ENCODE data around the gene UTP4. TPM values are rescaled to one million over a fixed set of nuclear protein-coding genes. Genes with fewer than 3 reads are reported as not detected.
"Not testable (repeated sequence)": the region's sequence is repeated elsewhere in the genome, so short reads cannot be mapped to it uniquely, and the experiment has no call there.

UTP4 gene
- polyA plus RNA-seq, 4 donors = 6.3 to 25.7 (median 19.1) TPM

DNA sequence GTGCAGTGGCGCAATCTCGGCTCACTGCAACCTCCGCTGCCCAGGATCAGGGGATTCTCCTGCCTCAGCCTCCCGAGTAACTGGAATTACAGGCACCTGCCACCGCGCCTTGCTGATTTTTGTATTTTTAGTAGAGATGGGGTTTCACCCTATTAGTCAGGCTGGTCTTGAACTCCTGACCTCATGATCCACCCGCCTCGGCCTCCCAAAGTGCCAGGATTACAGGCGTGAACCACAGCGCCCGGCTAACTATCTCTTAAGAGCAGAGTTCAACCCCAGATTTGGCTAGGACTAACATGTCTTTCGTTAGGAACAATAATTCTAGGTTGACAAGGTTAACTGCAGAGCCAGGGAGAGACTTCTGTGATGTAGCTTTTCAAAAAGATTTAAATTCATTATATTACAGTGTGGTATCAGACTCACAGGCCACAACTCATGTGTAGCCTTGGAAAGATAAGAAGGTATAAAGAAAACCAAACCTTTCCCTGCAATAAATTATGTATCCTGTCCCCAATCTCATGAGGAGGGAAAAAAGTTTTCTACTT lies 4.4 kb upstream of the UTP4 start:
- Histone ChIP-seq H3K27ac (ENCODE audit: low read depth in 1 of 3, low read length in 2 of 3) (no peak overlapping the region), H3K4me1 (ENCODE audit: control insufficient read depth in 3 of 3, insufficient read depth in 2 of 3, low read depth in 1 of 3, low read length in 2 of 3) (peaks cover 0 to 6% (median 2%) of the 10 kb centered on the region in 3 donors), H3K27me3 (ENCODE audit: control insufficient read depth in 3 of 3, insufficient read depth in 3 of 3, low read length in 3 of 3) (no peaks in the 10 kb centered on the region), H3K4me3 (ENCODE audit: low read depth in 1 of 3, low read length in 3 of 3) (no peak overlapping the region), H3K36me3 (ENCODE audit: control insufficient read depth in 3 of 3, insufficient read depth in 2 of 3, low read depth in 1 of 3, low read length in 3 of 3) (peaks cover 0 to 16% (median 2%) of the 10 kb centered on the region in 3 donors), H3K9me3 (ENCODE audit: control insufficient read depth in 2 of 2, insufficient read depth in 1 of 2, low read depth in 1 of 2, low read length in 1 of 2) (no peaks in the 10 kb centered on the region)
- DNase-seq (peak in 1 of 2 donors; percentile 25), FAIRE-seq (no peak)
- WGBS, 3 donors = 55 to 80% (median 76%) methylated on average over 12 of the region's 12 CpGs

DNA sequence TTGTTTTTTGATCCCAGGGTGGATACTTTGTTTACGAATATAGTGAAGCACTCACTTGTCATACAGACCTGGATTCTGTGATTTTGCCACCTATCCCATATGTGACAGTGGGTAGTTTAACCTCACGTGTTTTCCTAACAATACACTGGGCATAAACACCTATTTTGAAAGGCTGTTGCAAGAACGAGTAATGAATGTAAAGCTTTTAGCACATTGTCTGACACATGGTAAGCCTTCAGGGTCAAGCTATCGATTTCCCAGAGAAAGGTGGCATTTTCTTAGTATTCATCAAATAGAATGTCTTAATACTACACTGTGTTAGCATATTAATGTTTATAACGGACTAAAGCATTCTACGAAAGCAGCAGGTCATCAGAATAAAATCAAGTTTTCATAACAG lies 2.0 kb upstream of the UTP4 start:
- Histone ChIP-seq H3K9me3 (ENCODE audit: control insufficient read depth in 2 of 2, insufficient read depth in 1 of 2, low read depth in 1 of 2, low read length in 1 of 2) (no peaks in the 10 kb centered on the region), H3K27me3 (ENCODE audit: control insufficient read depth in 3 of 3, insufficient read depth in 3 of 3, low read length in 3 of 3) (no peaks in the 10 kb centered on the region), H3K36me3 (ENCODE audit: control insufficient read depth in 3 of 3, insufficient read depth in 2 of 3, low read depth in 1 of 3, low read length in 3 of 3) (peaks cover 0 to 10% (median 2%) of the 10 kb centered on the region in 3 donors), H3K4me1 (ENCODE audit: control insufficient read depth in 3 of 3, insufficient read depth in 2 of 3, low read depth in 1 of 3, low read length in 2 of 3) (peaks cover 2 to 9% (median 8%) of the 10 kb centered on the region in 3 donors), H3K27ac (ENCODE audit: low read depth in 1 of 3, low read length in 2 of 3) (no peak overlapping the region), H3K4me3 (ENCODE audit: low read depth in 1 of 3, low read length in 3 of 3) (no peak overlapping the region)
- DNase-seq (no peak), FAIRE-seq (no peak)
- WGBS, 3 donors = 65 to 73% (median 68%) methylated on average over 6 of the region's 6 CpGs

DNA sequence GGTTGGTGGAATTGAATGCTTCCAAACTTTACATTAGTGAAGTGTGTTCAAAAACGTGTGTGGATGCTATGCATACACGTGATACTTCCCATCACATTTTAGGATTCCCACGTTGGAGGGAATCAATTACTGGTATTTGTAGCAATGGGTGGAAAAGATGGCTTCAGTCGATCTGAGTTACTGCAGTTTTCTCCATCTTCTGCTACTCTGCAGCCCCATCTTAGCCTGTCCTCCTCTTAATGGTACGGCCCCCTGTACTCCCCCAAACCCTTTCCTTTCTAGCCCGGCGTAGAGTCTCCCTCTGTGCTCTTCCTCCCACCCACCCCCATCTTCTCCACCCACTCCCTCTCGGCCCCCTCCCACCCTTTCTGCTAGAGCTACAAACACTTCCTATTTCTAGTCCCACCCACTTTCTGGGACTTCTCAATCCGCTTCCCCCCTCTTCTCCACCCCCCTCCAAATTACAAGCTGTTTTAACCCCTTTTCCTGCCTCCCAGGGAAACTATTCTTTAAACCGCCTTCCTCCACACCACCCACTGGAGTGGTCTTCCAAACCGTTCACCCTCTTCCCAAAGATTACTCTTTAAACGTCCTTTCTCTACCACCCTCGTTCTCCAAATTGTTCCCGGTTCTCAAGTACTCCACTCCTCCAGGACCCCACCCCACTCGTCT lies 1.1 kb upstream of the UTP4 start:
- Histone ChIP-seq H3K9me3 (ENCODE audit: control insufficient read depth in 2 of 2, insufficient read depth in 1 of 2, low read depth in 1 of 2, low read length in 1 of 2) (no peaks in the 10 kb centered on the region), H3K4me1 (ENCODE audit: control insufficient read depth in 3 of 3, insufficient read depth in 2 of 3, low read depth in 1 of 3, low read length in 2 of 3) (peaks cover 2 to 9% (median 8%) of the 10 kb centered on the region in 3 donors), H3K4me3 (ENCODE audit: low read depth in 1 of 3, low read length in 3 of 3) (peak overlapping the region; percentile 84 to 99 (median 85)), H3K36me3 (ENCODE audit: control insufficient read depth in 3 of 3, insufficient read depth in 2 of 3, low read depth in 1 of 3, low read length in 3 of 3) (peaks cover 0 to 15% (median 2%) of the 10 kb centered on the region in 3 donors), H3K27me3 (ENCODE audit: control insufficient read depth in 3 of 3, insufficient read depth in 3 of 3, low read length in 3 of 3) (no peaks in the 10 kb centered on the region), H3K27ac (ENCODE audit: low read depth in 1 of 3, low read length in 2 of 3) (peak overlapping the region; percentile 75 to 95 (median 86))
- DNase-seq (no peak), FAIRE-seq (no peak)
- whole genome bisulfite sequencing, 3 donors = 2 to 3% (median 2%) methylated on average over 13 to 15 of the region's 15 CpGs

DNA sequence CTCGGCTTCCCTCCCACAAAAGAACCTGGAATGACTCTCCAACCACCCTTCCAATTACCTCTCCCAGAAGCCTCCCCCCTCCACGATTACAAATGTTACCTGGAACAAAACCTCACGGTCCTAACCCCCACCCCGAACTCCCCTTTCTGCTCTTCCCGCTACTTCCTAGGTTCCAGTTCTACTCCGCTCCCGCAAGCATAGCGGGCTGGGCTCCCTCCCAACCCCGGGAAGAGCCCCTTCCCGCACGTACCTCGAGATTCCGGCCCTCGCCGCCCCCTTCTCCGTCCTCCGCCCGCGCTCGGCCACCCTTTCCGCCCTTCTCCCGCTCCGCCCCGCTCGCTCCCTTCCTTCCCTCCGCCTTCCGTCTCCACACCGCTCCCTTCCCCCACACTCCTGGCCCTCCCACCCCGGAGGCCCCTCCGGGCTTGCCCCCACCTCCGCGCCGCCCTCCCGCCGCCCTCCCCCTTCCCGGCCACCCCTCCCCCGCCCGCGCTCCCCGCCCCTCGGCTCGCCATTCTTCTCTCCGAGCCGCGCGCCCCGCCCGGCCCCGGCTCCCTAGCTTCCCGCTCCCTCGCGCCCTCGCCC lies 518 bp upstream of the UTP4 start:
- 0 to 1% (median 1%) methylated on average over 31 to 53 of the region's 53 CpGs for WGBS, 3 donors
- Histone ChIP-seq H3K9me3 (ENCODE audit: control insufficient read depth in 2 of 2, insufficient read depth in 1 of 2, low read depth in 1 of 2, low read length in 1 of 2) (no peaks in the 10 kb centered on the region), H3K27me3 (ENCODE audit: control insufficient read depth in 3 of 3, insufficient read depth in 3 of 3, low read length in 3 of 3) (no peaks in the 10 kb centered on the region), H3K4me1 (ENCODE audit: control insufficient read depth in 3 of 3, insufficient read depth in 2 of 3, low read depth in 1 of 3, low read length in 2 of 3) (peaks cover 2 to 9% (median 8%) of the 10 kb centered on the region in 3 donors), H3K36me3 (ENCODE audit: control insufficient read depth in 3 of 3, insufficient read depth in 2 of 3, low read depth in 1 of 3, low read length in 3 of 3) (peaks cover 0 to 18% (median 2%) of the 10 kb centered on the region in 3 donors), H3K27ac (ENCODE audit: low read depth in 1 of 3, low read length in 2 of 3) (peak overlapping the region; percentile 86 to 95 (median 88)), H3K4me3 (ENCODE audit: low read depth in 1 of 3, low read length in 3 of 3) (peak overlapping the region; percentile 84 to 99 (median 85))
- FAIRE-seq (no peak), DNase-seq (peak; percentile 55 to 94)

DNA sequence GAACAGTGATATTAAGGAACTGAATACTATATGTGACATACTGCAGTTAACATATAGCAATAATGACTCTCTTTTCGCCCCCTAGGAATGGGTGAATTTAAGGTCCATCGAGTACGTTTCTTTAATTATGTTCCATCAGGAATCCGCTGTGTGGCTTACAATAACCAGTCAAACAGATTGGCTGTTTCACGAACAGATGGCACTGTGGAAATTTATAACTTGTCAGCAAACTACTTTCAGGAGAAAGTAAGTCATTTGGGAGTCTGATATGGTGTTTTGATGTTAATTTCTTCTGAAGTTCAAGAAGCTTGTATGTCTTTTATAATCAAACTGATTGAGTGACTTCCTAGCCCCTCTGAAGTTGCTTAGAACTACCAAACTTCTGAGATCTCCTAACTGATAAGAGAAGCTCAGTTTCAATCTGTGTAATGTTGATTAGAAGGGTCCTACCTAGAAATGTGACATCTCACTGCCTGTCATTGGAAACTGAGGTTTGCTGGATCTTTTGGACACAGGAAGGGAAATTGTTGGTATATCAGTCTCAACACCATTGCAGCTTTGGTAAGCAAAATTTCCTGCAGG lies 1.0 kb downstream of the UTP4 start:
- peak in 1 of 2 donors; percentile 16 for DNase-seq
- Histone ChIP-seq H3K27ac (ENCODE audit: low read depth in 1 of 3, low read length in 2 of 3) (no peak overlapping the region), H3K4me3 (ENCODE audit: low read depth in 1 of 3, low read length in 3 of 3) (peak overlapping the region; percentile 84 to 99 (median 85)), H3K27me3 (ENCODE audit: control insufficient read depth in 3 of 3, insufficient read depth in 3 of 3, low read length in 3 of 3) (no peaks in the 10 kb centered on the region), H3K9me3 (ENCODE audit: control insufficient read depth in 2 of 2, insufficient read depth in 1 of 2, low read depth in 1 of 2, low read length in 1 of 2) (no peaks in the 10 kb centered on the region), H3K36me3 (ENCODE audit: control insufficient read depth in 3 of 3, insufficient read depth in 2 of 3, low read depth in 1 of 3, low read length in 3 of 3) (peaks cover 0 to 21% (median 3%) of the 10 kb centered on the region in 3 donors), H3K4me1 (ENCODE audit: control insufficient read depth in 3 of 3, insufficient read depth in 2 of 3, low read depth in 1 of 3, low read length in 2 of 3) (peaks cover 2 to 9% (median 8%) of the 10 kb centered on the region in 3 donors)
- FAIRE-seq = no peak
- 11 to 30% (median 25%) methylated on average over 5 of the region's 5 CpGs for WGBS, 3 donors

DNA sequence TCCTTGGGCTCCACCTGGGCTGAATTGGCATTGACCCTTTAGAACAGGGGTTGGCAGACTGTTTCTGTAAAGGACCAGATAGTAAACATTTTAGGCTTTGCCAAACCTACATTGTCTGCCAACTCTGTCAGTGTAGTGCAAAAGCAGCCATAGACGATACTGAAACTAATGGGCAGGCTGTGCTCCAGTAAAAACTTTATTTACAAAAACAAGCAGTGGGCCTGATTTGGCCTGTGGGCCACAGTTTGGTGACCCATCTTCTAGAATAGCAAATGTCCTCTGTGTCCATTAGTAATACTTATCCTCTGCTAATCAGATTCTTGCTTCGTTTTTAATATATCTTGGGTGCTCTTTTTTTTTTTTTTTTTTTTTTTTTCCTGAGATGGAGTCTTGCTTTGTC lies 6.2 kb downstream of the UTP4 start:
- no peaks in the 10 kb centered on the region for H3K9me3 ChIP-seq (ENCODE audit: control insufficient read depth in 2 of 2, insufficient read depth in 1 of 2, low read depth in 1 of 2, low read length in 1 of 2)
- H3K27me3 ChIP-seq (ENCODE audit: control insufficient read depth in 3 of 3, insufficient read depth in 3 of 3, low read length in 3 of 3) = no peaks in the 10 kb centered on the region
- H3K27ac ChIP-seq (ENCODE audit: low read depth in 1 of 3, low read length in 2 of 3) = no peak overlapping the region
- no peak for DNase-seq
- 82 to 88% (median 87%) methylated on average over 2 of the region's 2 CpGs for WGBS, 3 donors
- no peak overlapping the region for H3K4me3 ChIP-seq (ENCODE audit: low read depth in 1 of 3, low read length in 3 of 3)
- peaks cover 3 to 50% (median 6%) of the 10 kb centered on the region in 3 donors for H3K36me3 ChIP-seq (ENCODE audit: control insufficient read depth in 3 of 3, insufficient read depth in 2 of 3, low read depth in 1 of 3, low read length in 3 of 3)
- no peak for FAIRE-seq
- H3K4me1 ChIP-seq (ENCODE audit: control insufficient read depth in 3 of 3, insufficient read depth in 2 of 3, low read depth in 1 of 3, low read length in 2 of 3) = peaks cover 0 to 8% (median 1%) of the 10 kb centered on the region in 3 donors

DNA sequence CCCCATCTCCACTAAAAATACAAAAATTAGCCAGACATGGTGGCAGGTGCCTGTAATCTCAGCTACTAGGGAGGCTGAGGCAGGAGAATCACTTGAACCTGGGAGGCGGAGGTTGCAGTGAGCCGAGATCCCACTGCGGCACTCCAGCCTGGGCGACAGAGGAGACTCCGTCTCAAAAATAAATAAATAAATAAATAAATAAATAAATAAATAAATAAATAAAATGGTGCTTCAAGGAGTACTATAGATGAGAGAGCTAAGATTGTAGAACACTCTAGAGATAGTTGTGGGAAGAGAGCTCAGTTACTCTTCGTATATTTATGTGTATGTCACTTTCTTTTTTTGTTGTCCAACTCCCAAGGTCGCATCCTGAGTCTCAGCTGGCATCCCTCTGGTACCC lies 7.0 kb downstream of the UTP4 start:
- H3K27ac ChIP-seq (ENCODE audit: low read depth in 1 of 3, low read length in 2 of 3); DNase-seq; H3K4me3 ChIP-seq (ENCODE audit: low read depth in 1 of 3, low read length in 3 of 3); FAIRE-seq; H3K4me1 ChIP-seq (ENCODE audit: control insufficient read depth in 3 of 3, insufficient read depth in 2 of 3, low read depth in 1 of 3, low read length in 2 of 3); H3K9me3 ChIP-seq (ENCODE audit: control insufficient read depth in 2 of 2, insufficient read depth in 1 of 2, low read depth in 1 of 2, low read length in 1 of 2); H3K27me3 ChIP-seq (ENCODE audit: control insufficient read depth in 3 of 3, insufficient read depth in 3 of 3, low read length in 3 of 3): not testable (repeated sequence)
- H3K36me3 ChIP-seq (ENCODE audit: control insufficient read depth in 3 of 3, insufficient read depth in 2 of 3, low read depth in 1 of 3, low read length in 3 of 3) = peaks cover 3 to 58% (median 6%) of the 10 kb centered on the region in 3 donors
- WGBS, 3 donors = 94 to 98% (median 95%) methylated on average over 7 of the region's 7 CpGs

DNA sequence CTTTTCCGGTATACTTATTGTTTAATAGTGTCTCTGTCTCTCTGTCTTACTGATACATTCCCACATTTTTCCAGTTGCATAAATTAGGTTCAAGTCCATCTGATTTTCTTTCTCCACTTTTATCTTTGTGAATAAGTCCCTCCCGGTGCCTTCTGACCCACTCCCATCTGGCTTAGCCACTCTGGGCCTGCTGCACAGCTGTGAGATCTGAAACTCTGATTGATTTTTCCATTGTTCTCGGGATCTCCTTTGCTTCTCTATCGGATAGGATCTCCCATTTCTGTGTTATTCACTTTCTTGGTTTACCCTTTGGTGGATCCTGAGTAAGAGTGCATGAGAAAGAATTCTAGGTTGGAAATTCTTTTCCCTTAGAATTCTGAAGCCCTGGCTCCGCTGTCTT lies 8.6 kb downstream of the UTP4 start:
- Histone ChIP-seq H3K4me1 (ENCODE audit: control insufficient read depth in 3 of 3, insufficient read depth in 2 of 3, low read depth in 1 of 3, low read length in 2 of 3) (no peaks in the 10 kb centered on the region), H3K27ac (ENCODE audit: low read depth in 1 of 3, low read length in 2 of 3) (no peak overlapping the region), H3K36me3 (ENCODE audit: control insufficient read depth in 3 of 3, insufficient read depth in 2 of 3, low read depth in 1 of 3, low read length in 3 of 3) (peaks cover 3 to 64% (median 6%) of the 10 kb centered on the region in 3 donors), H3K27me3 (ENCODE audit: control insufficient read depth in 3 of 3, insufficient read depth in 3 of 3, low read length in 3 of 3) (no peaks in the 10 kb centered on the region), H3K4me3 (ENCODE audit: low read depth in 1 of 3, low read length in 3 of 3) (no peak overlapping the region), H3K9me3 (ENCODE audit: control insufficient read depth in 2 of 2, insufficient read depth in 1 of 2, low read depth in 1 of 2, low read length in 1 of 2) (no peaks in the 10 kb centered on the region)
- DNase-seq (no peak), FAIRE-seq (no peak)
- 91 to 95% (median 92%) methylated on average over 5 of the region's 5 CpGs for WGBS, 3 donors

Data from small intestine (tissue), 7 donors.